ENCODE data around the gene CARNS1.

The CARNS1 gene

GRCh38 chr11:67415501-67416304 is at the start of gene CARNS1:
TSS of gene CARNS1 (plus strand) at chr11:67415678. CDS start at chr11:67416200, 522 bp downstream.
- DNase-seq (ENCODE audit: low read depth in 3 of 3), result no peak

DNA sequence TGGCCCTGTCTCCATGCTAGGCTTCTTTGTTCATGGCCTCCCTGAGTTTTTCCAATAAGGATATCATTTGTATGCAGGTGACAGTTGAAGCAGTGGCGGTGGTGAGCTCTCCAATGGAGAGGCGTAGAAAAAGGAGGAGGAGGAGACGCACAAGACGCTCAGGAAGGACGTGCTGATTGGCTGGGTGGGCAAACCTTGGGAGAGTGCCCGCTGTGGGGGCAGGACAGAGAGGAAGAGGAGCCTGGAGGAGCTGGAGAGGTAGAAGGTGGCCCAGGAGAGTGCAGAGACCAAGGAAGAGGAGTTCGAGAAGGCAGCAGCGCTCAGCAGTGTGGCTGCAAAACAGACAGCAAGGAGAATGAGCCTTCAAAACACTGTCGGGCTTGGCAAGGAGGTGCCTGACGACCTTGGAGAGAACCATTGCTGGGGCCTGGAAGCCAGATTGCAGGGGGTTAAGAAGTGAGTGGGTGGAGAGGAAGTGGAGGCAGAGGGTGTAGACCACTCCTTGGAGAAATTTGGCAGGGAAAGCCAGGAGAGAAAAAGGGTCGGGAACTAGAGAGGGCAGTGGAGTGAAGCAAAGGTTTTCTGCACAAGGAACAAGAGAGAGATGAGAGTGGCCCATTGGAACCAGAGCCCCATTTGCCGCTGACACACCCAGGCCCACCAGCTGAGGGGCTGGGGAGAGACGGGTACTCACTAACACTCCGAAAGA is 49.6 kb upstream of the CARNS1 start:
- no peak for DNase-seq (ENCODE audit: low read depth in 3 of 3)

- DNase-seq (ENCODE audit: low read depth in 3 of 3), result no peak
Observed at GRCh38 chr11:67366546-67366945, 48.9 kb upstream of the CARNS1 start.

DNA sequence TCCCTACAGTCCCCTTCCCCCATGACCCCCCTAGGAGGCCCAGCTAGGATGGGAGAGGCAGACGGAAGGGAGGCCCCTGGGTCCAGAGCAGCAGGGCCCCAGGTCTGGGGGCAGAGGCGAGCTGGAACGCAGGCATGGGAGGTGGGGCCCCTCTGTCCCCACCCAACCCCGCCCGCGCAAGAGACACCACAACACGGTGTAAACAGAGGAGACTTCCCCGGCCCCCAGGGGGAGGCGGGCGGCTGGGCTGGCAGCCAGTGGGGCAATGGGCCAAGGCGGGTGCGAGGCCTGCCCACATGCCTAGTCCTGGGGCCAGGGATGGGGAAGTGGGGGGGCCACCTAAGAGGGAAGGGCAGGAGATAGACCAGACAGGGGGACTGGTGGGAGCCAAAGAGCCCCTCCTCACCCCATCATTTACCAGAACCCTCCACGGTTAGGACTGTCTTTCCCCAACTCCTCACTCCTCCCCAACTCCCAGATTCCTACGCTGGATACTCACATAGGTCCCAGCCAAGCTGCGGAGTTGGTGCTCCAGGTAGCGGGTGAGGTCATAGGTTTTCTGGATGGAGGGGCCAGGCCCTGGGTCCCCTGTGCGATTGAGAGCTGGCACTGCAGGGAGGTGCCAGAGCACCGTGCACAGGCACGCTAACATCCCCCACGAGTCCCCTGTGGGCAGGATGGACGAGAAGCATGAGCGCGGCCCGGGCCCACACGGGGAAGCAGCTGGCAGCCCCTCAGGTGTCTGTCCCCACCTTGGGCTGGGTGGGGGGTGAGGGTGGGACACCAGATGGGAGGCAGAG is 48.3 kb upstream of the CARNS1 start:
- no peak for DNase-seq (ENCODE audit: low read depth in 3 of 3)

GRCh38 chr11:67367761-67368227 is 47.7 kb upstream of the CARNS1 start:
- no peak for DNase-seq (ENCODE audit: low read depth in 3 of 3)

DNA sequence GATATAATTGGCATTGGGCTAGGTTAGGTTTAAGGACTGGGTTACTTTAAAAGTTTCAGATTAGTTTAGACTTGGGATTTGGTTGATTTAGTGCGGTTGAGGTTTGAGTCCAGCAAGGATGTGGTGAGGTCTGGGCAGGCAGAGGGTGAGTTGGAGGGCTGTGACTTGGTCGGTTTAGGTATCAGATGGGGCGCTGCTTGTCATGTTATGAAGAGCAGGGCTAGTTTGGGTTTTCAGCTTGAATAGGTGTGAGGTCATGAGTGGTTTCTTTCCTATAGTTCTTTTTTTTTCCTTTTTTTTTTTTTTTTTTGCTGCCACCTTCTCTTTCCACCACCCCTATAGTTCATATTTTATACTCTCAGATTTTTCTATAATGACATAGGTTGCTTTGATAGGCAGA is 46.9 kb upstream of the CARNS1 start:
- no peak for DNase-seq (ENCODE audit: low read depth in 3 of 3)

DNA sequence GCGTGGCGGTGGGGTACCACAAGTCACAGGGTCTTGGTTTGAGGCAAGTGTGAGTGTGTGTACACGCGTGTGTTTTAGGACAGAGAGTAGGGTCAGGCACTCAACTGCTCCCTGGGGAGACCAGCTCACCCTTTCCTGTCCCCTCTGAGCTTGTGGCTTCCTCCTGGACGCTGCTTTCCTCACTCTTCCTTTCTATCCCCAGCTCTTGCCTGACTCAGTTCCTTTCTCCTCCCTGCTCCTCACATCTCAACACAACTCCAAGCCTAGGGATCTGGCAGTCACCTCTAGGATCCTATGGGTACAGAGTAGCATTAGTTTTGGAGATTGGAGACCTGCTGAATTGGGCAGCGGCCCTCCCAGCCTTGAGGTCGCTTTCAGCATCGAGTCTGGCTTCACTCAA is 46.2 kb upstream of the CARNS1 start:
- no peak for DNase-seq (ENCODE audit: low read depth in 3 of 3)

GRCh38 chr11:67369801-67370284 is 45.6 kb upstream of the CARNS1 start:
- no peak for DNase-seq (ENCODE audit: low read depth in 3 of 3)

GRCh38 chr11:67370351-67371076 is 45.0 kb upstream of the CARNS1 start:
- DNase-seq (ENCODE audit: low read depth in 3 of 3), result no peak

GRCh38 chr11:67371189-67371910 is 44.1 kb upstream of the CARNS1 start:
- DNase-seq (ENCODE audit: low read depth in 3 of 3), result no peak

DNA sequence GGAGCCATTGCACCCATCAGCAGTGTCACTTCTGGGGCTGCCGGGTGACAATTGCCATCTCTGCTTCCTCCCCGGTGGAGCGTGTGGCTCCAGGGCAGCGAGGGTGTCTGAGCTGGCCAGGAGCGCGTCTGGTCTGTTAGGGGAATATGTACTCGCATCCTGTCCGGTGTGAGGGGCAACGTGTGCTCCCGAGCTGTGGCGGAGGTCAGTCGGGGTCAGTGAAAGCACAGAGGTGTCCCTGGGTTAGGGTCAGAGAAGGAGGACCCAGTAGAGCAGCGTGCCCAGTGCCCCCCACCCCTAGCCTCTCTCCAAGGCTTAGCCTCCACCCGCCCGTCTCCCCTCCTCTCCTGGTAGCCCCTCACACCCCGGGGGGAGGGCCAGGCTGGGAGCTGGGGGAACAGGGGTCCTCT is 43.6 kb upstream of the CARNS1 start:
- DNase-seq (ENCODE audit: low read depth in 3 of 3), result no peak

DNA sequence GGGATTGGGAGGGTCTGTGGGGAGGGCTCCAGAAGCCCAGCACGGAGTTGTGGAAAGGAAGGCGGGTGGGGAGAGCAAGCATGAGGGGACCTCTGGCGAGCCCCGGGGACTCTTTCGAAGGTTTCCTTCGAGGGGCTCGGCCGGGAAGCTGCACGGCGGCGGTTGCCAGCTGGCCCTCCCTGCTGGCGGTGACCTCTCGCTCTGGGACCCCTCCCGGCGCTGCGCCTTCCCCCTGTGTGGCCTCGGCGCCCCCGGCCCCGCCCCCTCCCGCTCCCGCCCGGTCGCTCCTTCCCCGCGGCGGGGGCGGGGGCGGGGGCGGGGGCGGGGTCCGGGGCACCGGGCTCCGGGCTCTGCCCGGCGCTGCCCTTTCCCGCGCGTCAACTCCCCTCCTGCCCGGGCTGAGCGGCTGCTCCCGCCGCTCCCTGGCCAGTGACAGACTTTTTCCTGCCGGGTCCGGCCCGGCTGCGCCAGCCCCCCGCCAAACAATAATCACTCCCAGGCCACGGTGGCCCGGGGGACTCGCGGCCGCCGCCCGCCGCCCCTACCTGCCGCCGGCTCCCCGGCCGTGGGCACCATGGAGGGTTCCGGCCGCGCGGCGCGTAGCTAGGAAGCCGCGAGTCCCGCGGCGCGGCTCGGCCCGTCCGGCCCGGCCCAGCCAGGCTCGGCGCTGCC is 43.0 kb upstream of the CARNS1 start:
- DNase-seq (ENCODE audit: low read depth in 3 of 3), result no peak

DNA sequence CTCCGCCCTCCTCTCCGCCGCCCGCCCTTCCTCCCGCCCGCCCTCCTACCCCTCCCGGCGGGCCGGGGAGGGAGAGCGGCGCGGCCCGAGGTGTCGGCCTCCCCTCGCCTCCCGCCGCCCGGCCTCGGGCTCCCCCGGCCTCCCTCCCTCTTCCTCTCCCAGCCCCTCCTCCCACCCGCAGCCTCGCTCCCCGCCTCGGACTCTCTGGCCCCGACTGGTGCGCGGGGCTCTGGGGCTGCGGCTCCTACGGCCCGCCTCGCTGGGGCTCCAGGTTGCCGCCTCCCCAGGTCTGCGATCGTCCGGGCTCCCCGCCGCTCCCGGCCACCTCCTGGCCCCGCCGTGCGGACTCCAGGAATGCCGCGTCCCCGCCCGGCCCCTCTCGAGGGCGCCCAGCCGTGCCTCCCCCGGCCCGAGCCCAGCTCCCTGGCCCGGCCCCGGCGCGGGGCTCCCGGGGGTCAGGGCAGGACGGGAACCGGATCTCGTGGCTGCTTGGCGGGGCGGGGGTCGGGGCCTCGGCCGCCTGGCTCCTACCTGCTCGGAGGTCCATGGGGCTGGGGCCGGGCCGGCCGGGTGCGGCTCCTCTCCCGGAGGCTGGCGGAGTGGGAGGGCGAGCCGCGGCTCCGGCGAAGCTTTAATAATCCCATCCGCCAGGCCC is 42.4 kb upstream of the CARNS1 start, which contains the start of gene CLCF1:
Gene CLCF1, minus strand, starts transcription at position 606 of the 655 bp plus-strand sequence. Its CDS starts 59 bp downstream, at position 547.
- DNase-seq (ENCODE audit: low read depth in 3 of 3), result no peak

DNA sequence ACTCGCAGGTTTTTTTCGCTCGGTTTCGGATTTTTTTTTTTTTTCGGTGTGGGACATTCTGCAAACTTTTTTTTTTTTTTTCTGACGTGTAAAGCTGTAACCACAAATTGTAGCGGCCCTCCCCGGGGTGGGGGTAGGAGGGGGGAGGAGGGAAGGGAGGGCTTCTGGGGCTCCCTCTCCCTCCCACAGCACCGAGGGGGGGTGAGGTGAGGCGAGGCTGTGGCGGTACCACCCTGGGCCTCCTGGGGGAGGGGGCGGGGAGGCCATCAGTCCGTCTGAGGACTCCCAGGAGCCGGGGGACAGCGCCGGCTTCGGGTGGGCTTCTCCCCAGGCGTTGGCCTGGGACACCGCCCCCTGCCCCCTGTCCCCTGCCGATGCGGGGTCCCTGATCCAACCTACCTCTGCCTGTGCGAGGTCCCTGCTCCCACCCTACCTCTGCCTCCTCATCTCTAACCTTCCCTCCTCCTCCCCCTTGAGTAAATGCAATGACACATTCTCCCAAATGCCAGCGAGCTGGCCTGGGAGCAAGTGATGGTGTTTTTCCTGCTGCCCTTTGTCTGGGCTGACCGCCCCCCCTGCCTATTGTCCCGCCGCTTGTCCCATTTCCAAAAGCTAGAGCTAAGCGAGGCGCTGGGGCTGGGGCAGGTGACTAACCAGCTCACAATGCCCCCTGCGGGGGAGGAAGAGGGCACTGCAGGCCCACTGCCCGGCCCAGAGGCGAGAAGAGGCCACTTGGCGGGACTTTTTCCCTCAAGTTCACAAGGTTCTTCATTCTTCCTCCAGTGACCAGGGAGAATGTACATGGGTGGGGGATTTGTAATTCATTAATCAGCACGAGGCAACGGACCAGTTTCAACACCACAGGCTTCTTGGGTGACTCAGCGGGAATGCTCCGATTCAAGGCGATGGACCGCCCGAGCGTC is 41.6 kb upstream of the CARNS1 start:
- DNase-seq (ENCODE audit: low read depth in 3 of 3), result no peak

DNA sequence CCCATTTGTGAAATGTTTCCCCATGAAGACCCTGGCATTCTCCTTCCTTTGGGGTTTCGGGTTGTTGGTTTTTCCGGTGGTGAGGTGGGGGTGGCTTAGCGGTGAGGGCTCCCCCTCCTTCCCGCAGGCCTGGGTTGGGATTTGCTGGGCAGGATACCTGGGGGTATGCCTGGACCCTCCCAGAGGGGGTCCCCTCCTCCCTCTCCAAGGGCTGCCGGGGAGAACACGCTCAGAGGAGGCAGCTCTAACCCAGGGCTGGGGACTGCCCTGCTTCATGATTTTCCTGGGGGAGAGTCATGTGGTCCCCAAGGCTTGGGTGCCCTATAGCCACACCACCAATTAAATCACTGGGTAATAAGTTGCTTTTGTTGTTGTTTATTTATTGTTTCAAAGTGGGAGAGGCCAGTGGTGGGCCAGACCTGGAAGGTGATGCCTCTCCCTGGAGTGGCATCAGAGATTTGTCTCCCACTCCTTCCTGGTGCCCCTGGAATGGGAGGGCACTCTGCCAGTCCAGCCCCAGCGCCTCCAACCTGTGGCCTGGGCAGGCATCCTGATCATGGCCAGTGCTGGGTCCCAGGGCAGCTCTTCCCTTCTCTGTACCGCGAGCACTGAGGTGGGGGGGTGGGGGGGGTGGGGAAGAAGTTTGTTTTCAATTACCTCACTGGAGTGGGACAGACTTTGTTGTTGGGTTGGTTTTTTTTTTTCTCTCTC is 40.8 kb upstream of the CARNS1 start:
- DNase-seq (ENCODE audit: low read depth in 3 of 3), result no peak

- no peak for DNase-seq (ENCODE audit: low read depth in 3 of 3)
Observed at GRCh38 chr11:67375320-67376055, 40.0 kb upstream of the CARNS1 start.
